HG03175 (cell line): ENCODE measurements around the gene COL5A1.

ENCODE experiments used
- ATAC-seq: cut with Tn5 transposase; IDR thresholded peaks from one replicate; pipeline ENCODE4 v1.9.1; 2021; ENCODE audit warnings: mild to moderate bottlenecking, moderate library complexity; ENCODE audit not compliant: unreplicated experiment

Gene COL5A1

GRCh38 chr9:134724202-134724911, 82.8 kb downstream of the COL5A1 start:
- no peak for ATAC-seq

GRCh38 chr9:134724912-134725604, 83.5 kb downstream of the COL5A1 start:
- no peak for ATAC-seq

- no peak for ATAC-seq
Measured at GRCh38 chr9:134725605-134725940, 84.0 kb downstream of the COL5A1 start.

GRCh38 chr9:134726026-134726721, 84.6 kb downstream of the COL5A1 start:
- no peak for ATAC-seq

- ATAC-seq = no peak
Measured at GRCh38 chr9:134726722-134727034, 85.1 kb downstream of the COL5A1 start.

GRCh38 chr9:134728021-134728795, 86.6 kb downstream of the COL5A1 start:
- no peak for ATAC-seq

GRCh38 chr9:134728801-134729495, 87.3 kb downstream of the COL5A1 start:
- no peak for ATAC-seq

GRCh38 chr9:134730011-134730760, 88.6 kb downstream of the COL5A1 start:
- no peak for ATAC-seq

GRCh38 chr9:134730761-134731496, 89.3 kb downstream of the COL5A1 start:
- ATAC-seq = no peak

- ATAC-seq = no peak
Measured at GRCh38 chr9:134731497-134732391, 90.1 kb downstream of the COL5A1 start.

- ATAC-seq = no peak
Measured at GRCh38 chr9:134732392-134733110, 90.9 kb downstream of the COL5A1 start.

- ATAC-seq = no peak
Measured at GRCh38 chr9:134733480-134734232, 92.1 kb downstream of the COL5A1 start.

- no peak for ATAC-seq
Measured at GRCh38 chr9:134734270-134734669, 92.7 kb downstream of the COL5A1 start.

- no peak for ATAC-seq
Measured at GRCh38 chr9:134735441-134736175, 94.0 kb downstream of the COL5A1 start.

GRCh38 chr9:134736791-134737497, 95.3 kb downstream of the COL5A1 start:
- ATAC-seq = no peak
